HepG2 (cell line): ENCODE measurements around the gene BICDL1. TPM values are rescaled to one million over a fixed set of nuclear protein-coding genes. Genes with fewer than 3 reads are reported as not detected.
A peak's percentile ranks its signal among the peaks of the same experiment; 100 is the strongest.

ENCODE experiments used
- ADNP ChIP-seq: sonication (generic); formaldehyde crosslinking; IDR thresholded peaks from 2 replicates; pipeline ENCODE4 v1.4.0; 2020; ENCODE audit warnings: missing genetic modification reagents
- IKZF5 ChIP-seq: IDR thresholded peaks from 2 replicates; pipeline ENCODE4 v1.6.1; 2018; ENCODE audit warnings: missing genetic modification reagents, mild to moderate bottlenecking, missing compliant biosample characterization
- IRF2 ChIP-seq: IDR thresholded peaks from 2 replicates; pipeline ENCODE4 v1.6.1; 2018; ENCODE audit warnings: missing genetic modification reagents, missing compliant biosample characterization
- KAT2B ChIP-seq: fragments of 150-350 bp; IDR thresholded peaks from 2 replicates; pipeline ENCODE4 v1.6.1; 2014; ENCODE audit warnings: low read depth, low read length, borderline replicate concordance
- KLF16 ChIP-seq, 2 experiments: sonication (generic) in 1 of 2; formaldehyde crosslinking in 1 of 2; IDR thresholded peaks; 2 replicates each; pipeline versions ENCODE4 v1.6.1 to v1.8.0; 2016 to 2023; ENCODE audit warnings: missing genetic modification reagents in 2 of 2, missing compliant biosample characterization in 1 of 2
- MED1 ChIP-seq: sonication (generic); formaldehyde crosslinking; IDR thresholded peaks from 2 replicates; pipeline ENCODE4 v1.4.0; 2020; ENCODE audit warnings: missing genetic modification reagents
- POLR2A ChIP-seq, 2 experiments: IDR thresholded peaks; 2 replicates each; pipeline ENCODE4 v1.6.1; 2011; ENCODE audit warnings: low read depth in 2 of 2, low read length in 2 of 2, mild to moderate bottlenecking in 1 of 2, moderate library complexity in 1 of 2; ENCODE audit not compliant: insufficient read depth in 1 of 2
- RFX3 ChIP-seq: IDR thresholded peaks from 2 replicates; pipeline ENCODE4 v1.6.1; 2016; ENCODE audit warnings: missing biosample characterization, missing genetic modification reagents
- TCF7 ChIP-seq: sonication (generic); IDR thresholded peaks from 2 replicates; pipeline ENCODE4 v1.6.1; 2016; ENCODE audit warnings: antibody characterized with exemption, low read depth
- TRIM24 ChIP-seq: sonication (generic); formaldehyde crosslinking; IDR thresholded peaks from 2 replicates; pipeline ENCODE4 v1.8.0; 2022; ENCODE audit warnings: mild to moderate bottlenecking, missing genetic modification reagents
- ZBTB10 ChIP-seq: sonication (generic); formaldehyde crosslinking; IDR thresholded peaks from 2 replicates; pipeline ENCODE4 v1.4.0; 2020; ENCODE audit warnings: missing genetic modification reagents, borderline replicate concordance
- ZFP37 ChIP-seq: sonication (generic); formaldehyde crosslinking; IDR thresholded peaks from 2 replicates; pipeline ENCODE4 v1.4.0; 2020; ENCODE audit warnings: missing genetic modification reagents, borderline replicate concordance
- ZNF121 ChIP-seq: sonication (generic); formaldehyde crosslinking; IDR thresholded peaks from 2 replicates; pipeline ENCODE4 v1.5.0; 2020; ENCODE audit warnings: mild to moderate bottlenecking, missing genetic modification reagents
- ZNF225 ChIP-seq: sonication (generic); formaldehyde crosslinking; IDR thresholded peaks from 2 replicates; pipeline ENCODE4 v1.4.0; 2020; ENCODE audit warnings: mild to moderate bottlenecking, missing genetic modification reagents
- ZNF326 ChIP-seq: sonication (generic); formaldehyde crosslinking; IDR thresholded peaks from 2 replicates; pipeline ENCODE4 v1.4.0; 2020; ENCODE audit warnings: missing genetic modification reagents, borderline replicate concordance
- ZNF354B ChIP-seq: sonication (generic); formaldehyde crosslinking; IDR thresholded peaks from 2 replicates; pipeline ENCODE4 v1.8.0; 2022; ENCODE audit warnings: mild to moderate bottlenecking, missing genetic modification reagents
- ZNF572 ChIP-seq: sonication (generic); formaldehyde crosslinking; IDR thresholded peaks from 2 replicates; pipeline ENCODE4 v1.5.1; 2020; ENCODE audit warnings: mild to moderate bottlenecking, missing genetic modification reagents
- ZNF609 ChIP-seq: sonication (generic); formaldehyde crosslinking; IDR thresholded peaks from 2 replicates; pipeline ENCODE4 v1.4.0; 2020; ENCODE audit warnings: mild to moderate bottlenecking, missing genetic modification reagents, borderline replicate concordance
- ZNF629 ChIP-seq: sonication (generic); formaldehyde crosslinking; conservative IDR thresholded peaks from 2 replicates; pipeline ENCODE4 v1.5.0; 2020; ENCODE audit warnings: missing genetic modification reagents
- ZNF691 ChIP-seq: sonication (generic); formaldehyde crosslinking; IDR thresholded peaks from 2 replicates; pipeline ENCODE4 v1.4.0; 2020; ENCODE audit warnings: missing genetic modification reagents, low read depth, mild to moderate bottlenecking, borderline replicate concordance
- ZNF850 ChIP-seq: sonication (generic); formaldehyde crosslinking; conservative IDR thresholded peaks from 2 replicates; pipeline ENCODE4 v1.9.0; 2021; ENCODE audit warnings: mild to moderate bottlenecking, missing genetic modification reagents
- polyA plus RNA-seq, 8 experiments: library from polyadenylated mRNA; depleted of rRNA in 3 of 8; stranded (reverse) in 7 of 8; unstranded in 1 of 8; fragments of >200 nt; fragmentation: Illumina TruSeq in 4 of 8; extraction: Trizol in 4 of 8; gene quantifications; 2 replicates each; pipeline versions ENCODE4 v1.2.1 to v1.2.3, GENCODE V29; 2011 to 2016; ENCODE audit warnings: low read depth in 4 of 8, missing spikeins in 1 of 8, mixed read lengths in 1 of 8; ENCODE audit not compliant: insufficient read depth in 1 of 8
- total RNA-seq, 5 experiments: library from RNA; depleted of rRNA; stranded (reverse); fragments of >200 nt; fragmentation: Illumina TruSeq; extraction: Trizol; gene quantifications; 2 replicates each; pipeline ENCODE4 v1.2.3, GENCODE V29; 2016; ENCODE audit warnings: low read depth in 1 of 5

BICDL1 gene
- total and polyA plus RNA-seq, 2 of the 13 experiments (the other 11 are each of a cell fraction or from before 2014, with no cell fraction given): 3.6 to 9.7 TPM

- peak; percentile 89; the same call in 1 of the 2 replicates for TF ChIP-seq ZNF691
- peak; percentile 86 for TF ChIP-seq ZNF225 (CRISPR knock-in tag)
- peak; percentile 93 for TF ChIP-seq RFX3
- TF ChIP-seq KLF16 (CRISPR knock-in tag; IDR thresholded peaks at IDR 0.05): peak in 1 of 2 experiments; percentile 80; a peak in 2 of 4 replicates
- peak; percentile 87 for TF ChIP-seq IRF2 (CRISPR knock-in tag)
- 0 out of 2 replicates have a peak, but pooled peaks have one; percentile 37 for TF ChIP-seq ZNF629 (CRISPR knock-in tag)
- TF ChIP-seq IKZF5 (CRISPR knock-in tag): peak; percentile 92
- TF ChIP-seq ZBTB10 (CRISPR knock-in tag): peak; percentile 61; the same call in 1 of the 2 replicates
- no peak for TF ChIP-seq TCF7
- TF ChIP-seq ADNP (CRISPR knock-in tag): no peak
- no peak for TF ChIP-seq ZNF326 (CRISPR knock-in tag)
- no peak for TF ChIP-seq TRIM24 (CRISPR knock-in tag)
- no peak for TF ChIP-seq ZNF572 (CRISPR knock-in tag)
- TF ChIP-seq KAT2B: no peak
- TF ChIP-seq POLR2A (IDR thresholded peaks at IDR 0.05; ENCODE audit: insufficient read depth in 1 of 2, low read depth in 2 of 2, low read length in 2 of 2): peak; percentile 36 to 72; a peak in 2 of 4 replicates
- no peak for TF ChIP-seq ZNF354B (CRISPR knock-in tag)
- peak; percentile 82 for TF ChIP-seq MED1 (CRISPR knock-in tag)
- TF ChIP-seq ZNF850: 0 out of 2 replicates have a peak, but pooled peaks have one; percentile 29
- TF ChIP-seq ZFP37 (CRISPR knock-in tag): no peak
- no peak for TF ChIP-seq ZNF609 (CRISPR knock-in tag)
- TF ChIP-seq ZNF121 (CRISPR knock-in tag): no peak
Observed at GRCh38 chr12:120086801-120087621, 98.0 kb downstream of the BICDL1 start (continued).
